ENCODE results near the gene HES1.

DNA sequence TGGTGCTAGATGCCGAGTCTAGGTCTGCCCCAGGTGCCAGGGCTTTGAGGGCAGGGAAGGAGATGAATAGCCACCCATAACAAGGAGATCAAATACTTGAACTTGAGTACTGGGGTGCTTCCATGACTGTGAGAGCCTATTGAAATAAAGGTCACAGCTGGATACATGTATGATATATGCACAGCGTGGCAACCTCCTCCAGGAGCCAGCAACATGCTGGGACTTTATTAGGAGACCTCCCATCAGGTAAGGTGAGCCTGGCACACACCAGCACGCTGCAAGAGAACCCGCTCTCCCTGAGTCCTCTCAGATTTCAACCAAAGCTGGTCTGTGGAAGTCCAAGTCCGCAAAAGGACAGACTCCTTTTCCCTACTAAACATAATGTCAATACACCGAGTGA is 10.5 kb upstream of the HES1 start:
- TF ChIP-seq CTCF (IDR thresholded peaks at IDR 0.05): no peak
- no peak for TF ChIP-seq POLR2A (IDR thresholded peaks at IDR 0.05)
- TF ChIP-seq EP300 (IDR thresholded peaks at IDR 0.05): no peak

Measured in tibial nerve (tissue), 4 donors.